Measurements from ENCODE around the gene TTC39C.

DNA sequence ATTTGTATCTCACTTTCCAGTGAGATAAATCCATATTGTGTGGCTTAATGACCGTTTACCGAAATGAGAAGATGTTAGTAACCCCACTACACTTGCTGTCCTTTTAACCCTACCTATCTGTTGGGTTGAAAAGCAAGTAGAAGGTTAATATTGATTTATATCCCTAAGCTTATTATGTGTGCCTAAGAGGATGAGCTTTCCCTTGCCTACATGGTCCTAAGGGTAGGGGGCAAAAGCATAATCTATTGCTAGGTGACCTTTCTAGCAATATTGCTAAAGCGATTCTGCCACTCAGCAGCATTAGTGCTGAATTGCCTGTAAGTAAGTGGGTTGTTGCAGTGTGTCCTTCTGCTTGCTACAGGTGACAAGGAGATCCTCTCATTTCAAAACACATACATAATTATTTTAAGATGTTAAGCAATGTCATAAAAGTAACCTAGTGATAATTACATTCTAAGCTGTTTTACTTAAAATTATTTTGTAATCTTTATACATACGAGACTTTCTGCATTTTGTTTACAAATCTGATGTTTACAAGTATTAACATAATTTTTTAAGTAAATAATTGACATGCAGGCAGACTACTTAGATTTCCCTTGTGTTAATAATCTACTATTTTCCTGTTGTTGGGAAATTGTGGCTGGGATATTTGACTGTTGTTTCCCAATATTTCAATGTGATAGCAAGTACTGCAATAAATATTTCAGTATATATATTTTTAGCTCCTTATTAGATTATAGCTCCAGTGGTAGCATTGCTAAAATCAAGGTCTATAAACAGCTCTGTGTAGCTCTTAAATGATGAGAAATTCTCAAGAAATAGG lies 75.2 kb downstream of the TTC39C start:
- TF ChIP-seq POLR2AphosphoS5 (IDR thresholded peaks at IDR 0.05; ENCODE audit: insufficient read depth, low read depth, low read length), result no peak
- TF ChIP-seq POLR2A (IDR thresholded peaks at IDR 0.05; ENCODE audit: low read depth, low read length), result no peak
- no peak for TF ChIP-seq GATA2 (IDR thresholded peaks at IDR 0.05; ENCODE audit: insufficient read depth, insufficient read length, low read depth, low read length)
- TF ChIP-seq, protein P1, sequence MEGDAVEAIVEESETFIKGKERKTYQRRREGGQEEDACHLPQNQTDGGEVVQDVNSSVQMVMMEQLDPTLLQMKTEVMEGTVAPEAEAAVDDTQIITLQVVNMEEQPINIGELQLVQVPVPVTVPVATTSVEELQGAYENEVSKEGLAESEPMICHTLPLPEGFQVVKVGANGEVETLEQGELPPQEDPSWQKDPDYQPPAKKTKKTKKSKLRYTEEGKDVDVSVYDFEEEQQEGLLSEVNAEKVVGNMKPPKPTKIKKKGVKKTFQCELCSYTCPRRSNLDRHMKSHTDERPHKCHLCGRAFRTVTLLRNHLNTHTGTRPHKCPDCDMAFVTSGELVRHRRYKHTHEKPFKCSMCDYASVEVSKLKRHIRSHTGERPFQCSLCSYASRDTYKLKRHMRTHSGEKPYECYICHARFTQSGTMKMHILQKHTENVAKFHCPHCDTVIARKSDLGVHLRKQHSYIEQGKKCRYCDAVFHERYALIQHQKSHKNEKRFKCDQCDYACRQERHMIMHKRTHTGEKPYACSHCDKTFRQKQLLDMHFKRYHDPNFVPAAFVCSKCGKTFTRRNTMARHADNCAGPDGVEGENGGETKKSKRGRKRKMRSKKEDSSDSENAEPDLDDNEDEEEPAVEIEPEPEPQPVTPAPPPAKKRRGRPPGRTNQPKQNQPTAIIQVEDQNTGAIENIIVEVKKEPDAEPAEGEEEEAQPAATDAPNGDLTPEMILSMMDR (IDR thresholded peaks at IDR 0.05; ENCODE audit: extremely low read depth in 1 of 2, insufficient read depth in 1 of 2, low read depth in 1 of 2, low read length in 2 of 2), result no peak
- TF ChIP-seq, protein P2, sequence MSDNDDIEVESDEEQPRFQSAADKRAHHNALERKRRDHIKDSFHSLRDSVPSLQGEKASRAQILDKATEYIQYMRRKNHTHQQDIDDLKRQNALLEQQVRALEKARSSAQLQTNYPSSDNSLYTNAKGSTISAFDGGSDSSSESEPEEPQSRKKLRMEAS (IDR thresholded peaks at IDR 0.05; ENCODE audit: insufficient read depth, insufficient read length), result no peak
- TF ChIP-seq MYC (IDR thresholded peaks at IDR 0.05; ENCODE audit: low read depth, low read length), result no peak
- TF ChIP-seq EZH2 (IDR thresholded peaks at IDR 0.05; ENCODE audit: borderline replicate concordance, low read depth, low read length, severe bottlenecking), result no peak
